Ovary (tissue), 9 donors: ENCODE data around the gene MAP6D1. TPM values are rescaled to one million over a fixed set of nuclear protein-coding genes. Genes with fewer than 3 reads are reported as not detected.

Experiments
- DNase-seq, 5 donors: peaks; one replicate each; pipeline ENCODE4 v3.0.0-alpha.2; 2019 to 2020
- H3K27ac ChIP-seq, 2 donors: fragments of 200-600 bp; one replicate each; pipeline versions ENCODE4 v1.5.1 to v1.8.0; 2019 to 2022
- H3K27me3 ChIP-seq: fragments of 200-600 bp; one replicate; pipeline ENCODE4 v1.8.0; 2022
- H3K36me3 ChIP-seq: fragments of 200-600 bp; sonication (generic); one replicate; pipeline ENCODE4 v1.5.1; 2019
- H3K4me1 ChIP-seq: one replicate; pipeline ENCODE4 v1.8.1; 2013; ENCODE audit warnings: mild to moderate bottlenecking, moderate library complexity; ENCODE audit not compliant: insufficient read depth
- H3K4me3 ChIP-seq: fragments of 200-600 bp; sonication (generic); one replicate; pipeline ENCODE4 v1.5.1; 2017
- H3K9me3 ChIP-seq, 2 donors: fragments of 200-600 bp in 1 of 2; sonication (generic) in 1 of 2; one replicate each; pipeline versions ENCODE4 v1.5.1 to v1.8.1; 2013 to 2019; ENCODE audit warnings: mild to moderate bottlenecking in 1 of 2, moderate library complexity in 1 of 2
- EP300 ChIP-seq: sonication (generic); formaldehyde crosslinking; IDR thresholded peaks from one replicate; pipeline ENCODE4 v1.6.1; 2017; ENCODE audit warnings: antibody characterized with exemption
- POLR2A ChIP-seq: fragments of 450-650 bp; IDR thresholded peaks from one replicate; pipeline ENCODE4 v1.6.1; 2017; ENCODE audit warnings: antibody characterized with exemption, mild to moderate bottlenecking, moderate library complexity
- WGBS, 3 donors: extraction: QIAGEN DNeasy Blood & Tissue Kit in 1 of 3; methylation state at CpG; one replicate each; pipeline versions ENCODE4 v1.1.5 to v1.1.7; 2013 to 2017; 5-methylcytosine and 5-hydroxymethylcytosine counted together
- intact Hi-C, 4 donors: fragments of 100-400 bp; cut with DNase I; formaldehyde crosslinking; loops; one replicate each; pipeline versions ENCODE4 v1.11.0 to v1.15.1; 2022 to 2023
- polyA plus RNA-seq, 2 donors: library from polyadenylated mRNA; stranded (reverse); fragments of 200-250 nt in 1 of 2; fragments of 350-450 nt in 1 of 2; fragmentation: Illumina TruSeq in 1 of 2; extraction: RNeasy Lipid Tissue Mini Kit (QIAGEN cat#74804) in 1 of 2; gene quantifications; one replicate each; pipeline ENCODE4 v1.2.3, GENCODE V29; 2013 to 2014
- total RNA-seq, 7 donors: library from RNA; depleted of rRNA in 2 of 7; stranded (reverse); fragments of >200 nt in 2 of 7; fragmentation: NEBNext Ultra II Directional in 3 of 7; extraction: Animal tissue kit (Norgen Biotek cat#: 25700) in 3 of 7; gene quantifications; one replicate each; pipeline versions ENCODE4 v1.1.0 to v1.2.4, GENCODE V29; 2016 to 2023
- TF ChIP-seq, protein P1 (sequence below), 3 donors: fragments of 450-650 bp in 2 of 3; fragments of 200-600 bp in 1 of 3; IDR thresholded peaks; one replicate each; pipeline versions ENCODE4 v1.5.1 to v1.8.0; 2016 to 2022; ENCODE audit warnings: antibody characterized with exemption in 3 of 3, mild to moderate bottlenecking in 1 of 3
- donor health status: DM: no; HTN: no; CAD: no; lungs with moderate emphysema.
- donor health status: DM: no; HTN: no; CAD: no.
- donor health status: Bipolar disorder and iron deficiency.
- donor health status: DM: yes; HTN: yes; CAD: no.
- donor health status: DM: no; HTN: no; CAD: no.
- donor health status: DM: yes; HTN: yes; CAD: no.

The MAP6D1 gene
- total and polyA plus RNA-seq, 9 donors: 0.47 to 3.1 (median 1.2) TPM

DNA sequence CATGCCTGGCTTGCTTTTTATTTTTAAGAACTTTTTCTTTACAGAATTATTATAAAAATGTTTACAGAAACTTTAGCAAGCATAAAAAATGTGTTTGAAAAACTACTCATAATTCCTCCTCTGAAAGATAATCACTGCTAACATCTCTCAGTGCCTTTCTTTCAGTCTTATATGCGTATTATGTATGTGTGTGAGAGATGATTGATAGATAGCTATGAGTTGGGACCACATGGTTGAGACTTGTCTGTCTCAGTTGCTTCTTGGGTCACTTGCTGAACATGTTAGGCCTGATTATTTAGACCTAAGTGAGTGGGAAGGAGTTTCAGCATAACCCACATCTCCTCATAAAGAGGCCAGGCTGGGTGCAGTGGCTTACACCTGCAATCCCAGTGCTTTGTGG is 11.1 kb downstream of the MAP6D1 start:
- no peaks in the 10 kb centered on the region for H3K9me3 ChIP-seq
- no peaks in the 10 kb centered on the region for H3K4me1 ChIP-seq
- intact Hi-C loops: no loop called here
- no peak for TF ChIP-seq EP300
- no peak for TF ChIP-seq POLR2A
- TF ChIP-seq, protein P1, sequence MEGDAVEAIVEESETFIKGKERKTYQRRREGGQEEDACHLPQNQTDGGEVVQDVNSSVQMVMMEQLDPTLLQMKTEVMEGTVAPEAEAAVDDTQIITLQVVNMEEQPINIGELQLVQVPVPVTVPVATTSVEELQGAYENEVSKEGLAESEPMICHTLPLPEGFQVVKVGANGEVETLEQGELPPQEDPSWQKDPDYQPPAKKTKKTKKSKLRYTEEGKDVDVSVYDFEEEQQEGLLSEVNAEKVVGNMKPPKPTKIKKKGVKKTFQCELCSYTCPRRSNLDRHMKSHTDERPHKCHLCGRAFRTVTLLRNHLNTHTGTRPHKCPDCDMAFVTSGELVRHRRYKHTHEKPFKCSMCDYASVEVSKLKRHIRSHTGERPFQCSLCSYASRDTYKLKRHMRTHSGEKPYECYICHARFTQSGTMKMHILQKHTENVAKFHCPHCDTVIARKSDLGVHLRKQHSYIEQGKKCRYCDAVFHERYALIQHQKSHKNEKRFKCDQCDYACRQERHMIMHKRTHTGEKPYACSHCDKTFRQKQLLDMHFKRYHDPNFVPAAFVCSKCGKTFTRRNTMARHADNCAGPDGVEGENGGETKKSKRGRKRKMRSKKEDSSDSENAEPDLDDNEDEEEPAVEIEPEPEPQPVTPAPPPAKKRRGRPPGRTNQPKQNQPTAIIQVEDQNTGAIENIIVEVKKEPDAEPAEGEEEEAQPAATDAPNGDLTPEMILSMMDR (IDR thresholded peaks at IDR 0.05): no peak
- 45 to 100% (median 96%) methylated on average over 1 of the region's 1 CpG for WGBS, 3 donors
- H3K4me3 ChIP-seq: no peak overlapping the region
- no peak for DNase-seq
- no peaks in the 10 kb centered on the region for H3K36me3 ChIP-seq
- H3K27me3 ChIP-seq: no peaks in the 10 kb centered on the region
- H3K27ac ChIP-seq: no peak overlapping the region

- TF ChIP-seq, protein P1 (IDR thresholded peaks at IDR 0.05): no peak
- TF ChIP-seq POLR2A: no peak
- Histone ChIP-seq H3K27me3 (no peaks in the 10 kb centered on the region), H3K4me1 (no peaks in the 10 kb centered on the region), H3K36me3 (no peaks in the 10 kb centered on the region), H3K4me3 (no peak overlapping the region), H3K27ac (no peak overlapping the region), H3K9me3 (no peaks in the 10 kb centered on the region)
- DNase-seq: no peak
- 71 to 73% (median 71%) methylated on average over 8 of the region's 8 CpGs for WGBS, 3 donors
- intact Hi-C loops: no loop called here
These were observed 12.5 kb downstream of the MAP6D1 start for GRCh38 chr3:183812761-183813445.

DNA sequence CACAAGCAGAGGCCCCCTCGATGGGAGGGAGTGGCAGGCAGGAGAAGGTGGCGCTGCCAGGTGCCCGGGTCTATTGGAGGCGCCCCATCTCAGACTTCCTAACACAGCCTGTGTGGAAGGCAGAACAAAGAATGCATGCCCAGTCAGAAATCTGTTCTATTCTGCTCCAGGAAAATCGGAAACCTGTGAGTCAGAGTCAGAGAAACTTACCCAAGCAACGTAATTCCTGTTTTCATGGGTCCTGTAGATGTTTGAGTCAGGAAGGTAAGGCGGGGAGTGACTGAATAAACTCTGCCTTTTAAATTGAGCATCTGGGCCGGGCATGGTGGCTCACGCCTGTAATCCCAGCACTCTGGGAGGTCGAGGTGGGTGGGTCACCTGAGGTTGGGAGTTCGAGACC is 13.7 kb downstream of the MAP6D1 start:
- no peak overlapping the region for H3K4me3 ChIP-seq
- no peaks in the 10 kb centered on the region for H3K4me1 ChIP-seq
- no peaks in the 10 kb centered on the region for H3K36me3 ChIP-seq
- intact Hi-C loops: no loop called here
- no peak overlapping the region for H3K27ac ChIP-seq
- no peak for TF ChIP-seq POLR2A
- no peak for TF ChIP-seq EP300
- TF ChIP-seq, protein P1 (IDR thresholded peaks at IDR 0.05): no peak
- H3K9me3 ChIP-seq: no peaks in the 10 kb centered on the region
- 90 to 94% (median 93%) methylated on average over 11 of the region's 11 CpGs for WGBS, 3 donors
- DNase-seq: no peak
- no peaks in the 10 kb centered on the region for H3K27me3 ChIP-seq

DNA sequence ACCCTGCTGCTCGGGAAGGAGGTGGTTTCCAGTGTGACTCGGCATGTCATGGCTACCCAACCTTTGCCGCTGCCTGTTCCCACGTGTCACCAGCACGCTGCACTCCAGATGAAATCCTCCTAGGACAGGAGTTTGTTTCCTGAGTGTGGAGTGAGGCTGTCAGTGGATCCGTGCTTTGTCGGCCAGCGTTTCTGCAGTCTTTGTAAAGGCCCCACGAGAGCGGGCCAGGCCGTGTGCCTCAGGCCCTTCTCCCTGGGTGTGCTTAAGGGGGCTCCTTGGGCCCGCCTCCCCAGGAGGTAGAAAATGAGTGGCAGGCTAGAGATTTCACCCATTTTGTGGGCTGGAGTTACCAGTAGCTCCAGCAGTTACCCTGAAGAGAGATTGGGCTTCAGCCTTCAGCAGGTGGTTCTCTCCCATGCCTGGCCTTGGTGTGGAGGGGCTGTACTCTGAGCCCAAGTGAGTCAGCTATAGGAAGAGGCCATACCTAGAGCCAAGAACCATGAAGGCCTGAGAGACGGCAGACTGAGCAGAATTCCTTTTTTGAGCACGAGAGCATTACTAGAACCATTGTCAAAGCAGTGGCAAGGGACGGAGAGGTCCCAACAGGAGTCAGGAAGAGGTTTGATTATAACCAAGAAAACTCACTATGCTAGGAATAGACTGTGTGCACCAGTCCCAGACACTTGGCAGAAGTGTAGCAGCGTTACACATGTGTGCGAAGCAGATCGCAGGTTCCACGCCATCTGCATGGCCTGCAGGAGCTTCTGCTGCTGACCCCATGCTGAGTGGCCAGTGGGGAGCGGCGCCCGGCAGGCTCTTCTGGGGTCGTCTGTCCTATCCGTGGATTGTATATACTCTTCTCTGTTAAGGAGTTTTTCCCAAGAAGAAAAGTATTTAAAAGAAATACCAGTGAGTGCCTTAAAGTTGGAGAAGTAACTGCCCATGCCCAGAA is 14.5 kb downstream of the MAP6D1 start:
- no peaks in the 10 kb centered on the region for H3K4me1 ChIP-seq
- no peaks in the 10 kb centered on the region for H3K36me3 ChIP-seq
- intact Hi-C loops: no loop called here
- no peak for DNase-seq
- H3K9me3 ChIP-seq: no peaks in the 10 kb centered on the region
- H3K4me3 ChIP-seq: no peak overlapping the region
- no peak for TF ChIP-seq POLR2A
- TF ChIP-seq EP300: no peak
- TF ChIP-seq, protein P1 (IDR thresholded peaks at IDR 0.05): no peak
- H3K27ac ChIP-seq: no peak overlapping the region
- no peaks in the 10 kb centered on the region for H3K27me3 ChIP-seq
- WGBS, 3 donors: 90 to 92% (median 92%) methylated on average over 24 of the region's 24 CpGs
